ENCODE results near the gene LCE3E.

DNA sequence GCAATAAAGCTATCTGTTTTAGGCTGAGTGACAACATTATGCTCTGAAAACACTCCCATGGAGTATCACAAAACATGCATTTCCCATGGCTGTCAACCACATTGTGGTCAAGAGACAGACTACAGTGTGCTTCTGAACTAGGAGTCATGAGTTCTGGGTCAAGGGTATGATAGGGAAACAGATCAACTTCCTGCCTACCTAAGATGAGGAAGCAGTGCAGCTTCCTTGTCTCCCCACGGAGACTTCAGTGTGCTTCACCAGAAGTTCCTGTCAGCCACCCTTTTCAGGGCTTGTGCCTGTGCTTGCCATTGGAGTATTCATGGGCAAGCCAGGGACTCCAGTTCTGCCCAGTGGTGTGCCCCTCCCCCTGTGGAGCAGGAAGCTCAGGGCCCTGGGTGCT lies 19.9 kb downstream of the LCE3E start:
- no peak for TF ChIP-seq CREB1 (IDR thresholded peaks at IDR 0.05; ENCODE audit: low read depth)
- TF ChIP-seq EP300 (IDR thresholded peaks at IDR 0.05; ENCODE audit: borderline replicate concordance), result no peak
- no peak for TF ChIP-seq YY1 (IDR thresholded peaks at IDR 0.05; ENCODE audit: low read depth)
- TF ChIP-seq TCF12 (IDR thresholded peaks at IDR 0.05; ENCODE audit: low read depth), result no peak
- TF ChIP-seq, protein P1, sequence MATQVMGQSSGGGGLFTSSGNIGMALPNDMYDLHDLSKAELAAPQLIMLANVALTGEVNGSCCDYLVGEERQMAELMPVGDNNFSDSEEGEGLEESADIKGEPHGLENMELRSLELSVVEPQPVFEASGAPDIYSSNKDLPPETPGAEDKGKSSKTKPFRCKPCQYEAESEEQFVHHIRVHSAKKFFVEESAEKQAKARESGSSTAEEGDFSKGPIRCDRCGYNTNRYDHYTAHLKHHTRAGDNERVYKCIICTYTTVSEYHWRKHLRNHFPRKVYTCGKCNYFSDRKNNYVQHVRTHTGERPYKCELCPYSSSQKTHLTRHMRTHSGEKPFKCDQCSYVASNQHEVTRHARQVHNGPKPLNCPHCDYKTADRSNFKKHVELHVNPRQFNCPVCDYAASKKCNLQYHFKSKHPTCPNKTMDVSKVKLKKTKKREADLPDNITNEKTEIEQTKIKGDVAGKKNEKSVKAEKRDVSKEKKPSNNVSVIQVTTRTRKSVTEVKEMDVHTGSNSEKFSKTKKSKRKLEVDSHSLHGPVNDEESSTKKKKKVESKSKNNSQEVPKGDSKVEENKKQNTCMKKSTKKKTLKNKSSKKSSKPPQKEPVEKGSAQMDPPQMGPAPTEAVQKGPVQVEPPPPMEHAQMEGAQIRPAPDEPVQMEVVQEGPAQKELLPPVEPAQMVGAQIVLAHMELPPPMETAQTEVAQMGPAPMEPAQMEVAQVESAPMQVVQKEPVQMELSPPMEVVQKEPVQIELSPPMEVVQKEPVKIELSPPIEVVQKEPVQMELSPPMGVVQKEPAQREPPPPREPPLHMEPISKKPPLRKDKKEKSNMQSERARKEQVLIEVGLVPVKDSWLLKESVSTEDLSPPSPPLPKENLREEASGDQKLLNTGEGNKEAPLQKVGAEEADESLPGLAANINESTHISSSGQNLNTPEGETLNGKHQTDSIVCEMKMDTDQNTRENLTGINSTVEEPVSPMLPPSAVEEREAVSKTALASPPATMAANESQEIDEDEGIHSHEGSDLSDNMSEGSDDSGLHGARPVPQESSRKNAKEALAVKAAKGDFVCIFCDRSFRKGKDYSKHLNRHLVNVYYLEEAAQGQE (IDR thresholded peaks at IDR 0.05; ENCODE audit: low read depth), result no peak

Measured in Ishikawa (cell line).